ENCODE measurements around the gene SLC17A5. TPM values are rescaled to one million over a fixed set of nuclear protein-coding genes. Genes with fewer than 3 reads are reported as not detected.
"Not testable (repeated sequence)": the region's sequence is repeated elsewhere in the genome, so short reads cannot be mapped to it uniquely, and the experiment has no call there.

SLC17A5 gene
- total RNA-seq, 6 donors from 2014 or later, result 13.0 to 32.5 (median 22.3) TPM

GRCh38 chr6:73562558-73562957 is 91.2 kb downstream of the SLC17A5 start:
- Histone ChIP-seq H3K36me3 (no peaks in the 10 kb centered on the region), H3K27me3 (no peaks in the 10 kb centered on the region), H3K27ac (no peak overlapping the region), H3K9me3 (no peaks in the 10 kb centered on the region), H3K4me3 (no peak overlapping the region), H3K4me1 (peaks cover 4 to 17% (median 10%) of the 10 kb centered on the region in 4 donors)
- DNase-seq (no peak), ATAC-seq (ENCODE audit: low FRiP score in 2 of 2) (no peak)
- TF ChIP-seq POLR2AphosphoS5 (IDR thresholded peaks at IDR 0.05) (no peak), EP300 (IDR thresholded peaks at IDR 0.05) (no peak), CTCF (IDR thresholded peaks at IDR 0.05) (no peak)
- WGBS, 2 donors, result 81% methylated on average over 2 of the region's 2 CpGs

GRCh38 chr6:73560853-73561407 is 92.9 kb downstream of the SLC17A5 start:
- no peak for ATAC-seq (ENCODE audit: low FRiP score in 2 of 2)
- 81 to 87% methylated on average over 9 of the region's 9 CpGs for WGBS, 2 donors

GRCh38 chr6:73560182-73560732 is 93.5 kb downstream of the SLC17A5 start:
- TF ChIP-seq CTCF (IDR thresholded peaks at IDR 0.05), result no peak
- no peak for TF ChIP-seq POLR2AphosphoS5 (IDR thresholded peaks at IDR 0.05)
- TF ChIP-seq EP300 (IDR thresholded peaks at IDR 0.05), result no peak
- no peak for TF ChIP-seq POLR2A (IDR thresholded peaks at IDR 0.05)
- DNase-seq (no peak), ATAC-seq (ENCODE audit: low FRiP score in 2 of 2) (no peak)
- Histone ChIP-seq H3K4me3 (no peak overlapping the region), H3K36me3 (no peaks in the 10 kb centered on the region), H3K27ac (no peak overlapping the region), H3K9me3 (no peaks in the 10 kb centered on the region), H3K4me1 (peaks cover 0 to 7% (median 0%) of the 10 kb centered on the region in 4 donors), H3K27me3 (no peaks in the 10 kb centered on the region)
- WGBS, 2 donors, result 53 to 54% methylated on average over 8 of the region's 8 CpGs

More at GRCh38 chr6:73560853-73561407, 92.9 kb downstream of the SLC17A5 start:
- DNase-seq, result no peak
- no peaks in the 10 kb centered on the region for H3K9me3 ChIP-seq
- TF ChIP-seq EP300 (IDR thresholded peaks at IDR 0.05) (no peak), POLR2A (IDR thresholded peaks at IDR 0.05) (no peak), POLR2AphosphoS5 (IDR thresholded peaks at IDR 0.05) (no peak), CTCF (IDR thresholded peaks at IDR 0.05) (no peak)
- H3K4me3 ChIP-seq, result no peak overlapping the region
- peaks cover 0 to 7% (median 0%) of the 10 kb centered on the region in 4 donors for H3K4me1 ChIP-seq
- no peaks in the 10 kb centered on the region for H3K27me3 ChIP-seq
- H3K36me3 ChIP-seq, result no peaks in the 10 kb centered on the region
- no peak overlapping the region for H3K27ac ChIP-seq

GRCh38 chr6:73559399-73559794 is 94.4 kb downstream of the SLC17A5 start:
- WGBS, 2 donors, result 94 to 96% methylated on average over 12 of the region's 12 CpGs
- DNase-seq; ATAC-seq (ENCODE audit: low FRiP score in 2 of 2): not testable (repeated sequence)

GRCh38 chr6:73558624-73559398 is 95.0 kb downstream of the SLC17A5 start:
- no peak for DNase-seq
- TF ChIP-seq POLR2AphosphoS5 (IDR thresholded peaks at IDR 0.05), result no peak
- TF ChIP-seq POLR2A (IDR thresholded peaks at IDR 0.05), result no peak
- no peak for TF ChIP-seq CTCF (IDR thresholded peaks at IDR 0.05)
- no peak for TF ChIP-seq EP300 (IDR thresholded peaks at IDR 0.05)
- H3K9me3 ChIP-seq, result no peaks in the 10 kb centered on the region
- ATAC-seq (ENCODE audit: low FRiP score in 2 of 2), result no peak
- H3K27me3 ChIP-seq, result no peaks in the 10 kb centered on the region
- 77 to 79% methylated on average over 4 of the region's 4 CpGs for WGBS, 2 donors
- no peaks in the 10 kb centered on the region for H3K36me3 ChIP-seq
- H3K4me1 ChIP-seq, result peaks cover 0 to 7% (median 0%) of the 10 kb centered on the region in 4 donors
- H3K4me3 ChIP-seq, result no peak overlapping the region
- no peak overlapping the region for H3K27ac ChIP-seq

More at GRCh38 chr6:73559399-73559794, 94.4 kb downstream of the SLC17A5 start:
- H3K4me3 ChIP-seq, H3K9me3 ChIP-seq, H3K27ac ChIP-seq, H3K36me3 ChIP-seq, H3K4me1 ChIP-seq, H3K27me3 ChIP-seq: not testable (repeated sequence)

Data from upper lobe of left lung (tissue), 6 donors.